Measurements from ENCODE around the gene PBX3.

Gene PBX3

DNA sequence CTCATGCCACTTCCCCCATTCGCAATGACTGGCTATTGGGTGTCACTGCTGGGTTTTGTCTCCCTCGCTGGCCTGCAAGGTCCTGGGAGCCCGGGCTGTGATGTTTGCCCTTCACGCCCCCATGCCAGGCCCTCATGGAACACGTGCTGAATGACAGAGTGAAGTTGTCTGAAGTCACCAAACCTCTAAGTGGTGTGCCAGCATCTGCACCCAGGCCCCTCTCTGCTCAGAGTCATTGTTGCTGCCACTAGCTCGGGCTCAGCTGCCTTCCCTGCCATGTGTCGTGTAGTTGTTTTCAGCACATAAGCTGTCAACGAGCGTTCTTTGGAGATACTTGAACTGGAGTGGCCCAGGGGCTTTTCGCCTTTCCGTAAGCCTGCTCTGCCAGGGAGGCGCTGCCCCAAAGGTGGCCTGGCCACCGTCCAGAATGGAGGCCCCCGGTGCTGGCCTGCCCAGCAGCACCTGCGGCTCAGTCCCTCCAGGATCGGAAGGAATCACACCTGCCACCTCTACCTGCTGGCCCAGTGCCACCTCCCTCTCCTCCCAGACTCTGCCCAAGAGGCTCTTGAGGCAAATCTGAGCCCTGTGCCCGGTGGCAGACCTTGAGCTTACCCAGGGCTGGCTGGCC is 250.1 kb downstream of the PBX3 start:
- whole genome bisulfite sequencing (ENCODE audit: extremely low coverage, insufficient coverage, low lambda C conversion rate), result no CpG with 5 or more reads among the region's 17 CpGs
- Histone ChIP-seq H2BK15ac (replicated peaks; ENCODE audit: low read depth) (no peak overlapping the region), H2BK120ac (ENCODE audit: low read depth, low read length) (no peak overlapping the region), H3K36me3 (ENCODE audit: control insufficient read depth, insufficient read depth, low read length) (no peaks in the 10 kb centered on the region), H4K8ac (ENCODE audit: low read depth, low read length) (no peak overlapping the region), H3K23ac (ENCODE audit: low read length) (no peak overlapping the region), H3K9ac (ENCODE audit: low read length) (no peak overlapping the region), H3K4me3 (ENCODE audit: low read length) (no peak overlapping the region), H3K79me1 (ENCODE audit: low read length) (no peaks in the 10 kb centered on the region), H3K4ac (ENCODE audit: low read depth, low read length) (no peak overlapping the region), H3K27me3 (ENCODE audit: insufficient read depth, low read length, poor library complexity) (no peaks in the 10 kb centered on the region), H2BK5ac (ENCODE audit: low read length) (no peak overlapping the region), H3K79me2 (ENCODE audit: control insufficient read depth, insufficient read depth, low read length) (no peaks in the 10 kb centered on the region), H3K27ac (ENCODE audit: low read depth, low read length) (no peak overlapping the region), H3K4me2 (ENCODE audit: low read length) (no peak overlapping the region), H3K4me1 (ENCODE audit: control insufficient read depth, low read depth, low read length) (no peaks in the 10 kb centered on the region), H2AK5ac (ENCODE audit: low read length) (no peak overlapping the region), H3K18ac (ENCODE audit: low read length) (no peak overlapping the region), H3K56ac (ENCODE audit: low read length) (no peak overlapping the region), H4K5ac (ENCODE audit: low read length) (no peak overlapping the region)
- no peak for DNase-seq

DNA sequence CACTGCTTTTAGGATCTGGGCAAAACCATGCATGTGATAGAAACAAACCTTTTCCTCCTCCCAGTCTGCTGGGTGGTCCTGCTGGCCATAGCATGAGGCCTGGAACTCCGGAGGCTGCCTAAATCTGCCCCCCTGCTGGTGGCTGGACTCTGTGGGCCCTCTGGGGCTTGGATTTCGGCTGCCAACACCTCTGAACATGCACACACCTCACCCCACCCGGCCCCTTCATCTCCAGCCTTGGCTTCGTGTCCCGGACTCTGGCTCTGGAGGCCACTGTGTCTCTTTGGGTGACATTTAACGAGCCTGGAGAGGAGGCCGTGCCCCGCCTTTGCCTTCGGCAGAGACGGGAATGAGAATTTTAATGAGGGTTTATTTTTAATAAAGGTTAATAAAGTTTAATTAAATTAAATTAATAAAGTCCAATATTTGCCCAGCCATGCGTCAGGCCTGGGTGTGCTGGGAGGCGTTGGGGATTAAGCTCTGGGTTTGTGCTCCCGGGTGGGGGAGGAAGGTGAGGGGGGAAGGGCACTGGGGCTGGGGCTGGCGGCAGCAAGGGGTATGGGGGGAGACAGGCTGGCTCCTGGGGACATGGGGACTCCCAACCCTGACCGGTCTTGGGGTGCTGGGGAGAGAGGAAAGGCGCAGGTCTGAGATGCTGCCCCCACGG is 251.8 kb downstream of the PBX3 start:
- no peak overlapping the region for H3K56ac ChIP-seq (ENCODE audit: low read length)
- no CpG with 5 or more reads among the region's 17 CpGs for WGBS (ENCODE audit: extremely low coverage, insufficient coverage, low lambda C conversion rate)
- H3K27ac ChIP-seq (ENCODE audit: low read depth, low read length), result no peak overlapping the region
- H3K4me3 ChIP-seq (ENCODE audit: low read length), result no peak overlapping the region
- H3K4me2 ChIP-seq (ENCODE audit: low read length), result no peak overlapping the region
- no peak overlapping the region for H2AK5ac ChIP-seq (ENCODE audit: low read length)
- H3K36me3 ChIP-seq (ENCODE audit: control insufficient read depth, insufficient read depth, low read length), result no peaks in the 10 kb centered on the region
- DNase-seq, result no peak
- no peaks in the 10 kb centered on the region for H3K79me2 ChIP-seq (ENCODE audit: control insufficient read depth, insufficient read depth, low read length)
- no peak overlapping the region for H3K18ac ChIP-seq (ENCODE audit: low read length)
- H2BK120ac ChIP-seq (ENCODE audit: low read depth, low read length), result no peak overlapping the region
- no peak overlapping the region for H4K5ac ChIP-seq (ENCODE audit: low read length)
- H3K9ac ChIP-seq (ENCODE audit: low read length), result no peak overlapping the region
- no peak overlapping the region for H2BK15ac ChIP-seq (replicated peaks; ENCODE audit: low read depth)
- no peak overlapping the region for H3K4ac ChIP-seq (ENCODE audit: low read depth, low read length)
- H3K79me1 ChIP-seq (ENCODE audit: low read length), result no peaks in the 10 kb centered on the region
- no peaks in the 10 kb centered on the region for H3K27me3 ChIP-seq (ENCODE audit: insufficient read depth, low read length, poor library complexity)
- H4K8ac ChIP-seq (ENCODE audit: low read depth, low read length), result no peak overlapping the region
- no peak overlapping the region for H2BK5ac ChIP-seq (ENCODE audit: low read length)
- no peak overlapping the region for H3K23ac ChIP-seq (ENCODE audit: low read length)
- H3K4me1 ChIP-seq (ENCODE audit: control insufficient read depth, low read depth, low read length), result no peaks in the 10 kb centered on the region

DNA sequence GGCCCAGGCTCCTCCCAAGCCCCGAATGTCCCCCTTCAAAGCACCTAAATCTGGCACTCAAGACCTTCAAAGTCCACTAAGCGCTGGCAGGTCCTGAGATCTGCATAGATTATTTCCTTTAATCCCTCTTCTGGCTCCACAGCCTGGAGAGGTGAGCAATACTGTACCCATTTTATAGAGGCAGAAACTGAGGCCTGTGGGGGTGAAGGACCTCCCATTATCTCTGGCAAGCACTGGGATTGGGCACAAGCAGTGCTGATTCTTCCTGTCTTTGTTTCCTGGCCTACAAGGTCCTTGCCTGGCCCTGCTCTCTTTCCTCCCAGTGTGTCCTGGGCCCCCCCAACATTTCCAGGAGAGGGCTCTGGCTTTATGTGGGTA is 252.3 kb downstream of the PBX3 start:
- no CpG with 5 or more reads among the region's 2 CpGs for WGBS (ENCODE audit: extremely low coverage, insufficient coverage, low lambda C conversion rate)
- Histone ChIP-seq H4K5ac (ENCODE audit: low read length) (no peak overlapping the region), H3K4ac (ENCODE audit: low read depth, low read length) (no peak overlapping the region), H3K4me2 (ENCODE audit: low read length) (no peak overlapping the region), H3K79me1 (ENCODE audit: low read length) (no peaks in the 10 kb centered on the region), H2BK5ac (ENCODE audit: low read length) (no peak overlapping the region), H3K9ac (ENCODE audit: low read length) (no peak overlapping the region), H3K4me1 (ENCODE audit: control insufficient read depth, low read depth, low read length) (no peaks in the 10 kb centered on the region), H3K27me3 (ENCODE audit: insufficient read depth, low read length, poor library complexity) (no peaks in the 10 kb centered on the region), H3K56ac (ENCODE audit: low read length) (no peak overlapping the region), H4K8ac (ENCODE audit: low read depth, low read length) (no peak overlapping the region), H3K79me2 (ENCODE audit: control insufficient read depth, insufficient read depth, low read length) (no peaks in the 10 kb centered on the region), H3K4me3 (ENCODE audit: low read length) (no peak overlapping the region), H2BK15ac (replicated peaks; ENCODE audit: low read depth) (no peak overlapping the region), H3K27ac (ENCODE audit: low read depth, low read length) (no peak overlapping the region), H3K23ac (ENCODE audit: low read length) (no peak overlapping the region), H2AK5ac (ENCODE audit: low read length) (no peak overlapping the region), H3K36me3 (ENCODE audit: control insufficient read depth, insufficient read depth, low read length) (no peaks in the 10 kb centered on the region), H3K18ac (ENCODE audit: low read length) (no peak overlapping the region), H2BK120ac (ENCODE audit: low read depth, low read length) (no peak overlapping the region)
- DNase-seq, result no peak

- H3K23ac ChIP-seq (ENCODE audit: low read length), result no peak overlapping the region
- H3K9ac ChIP-seq (ENCODE audit: low read length), result no peak overlapping the region
- no peak overlapping the region for H4K5ac ChIP-seq (ENCODE audit: low read length)
- H3K27ac ChIP-seq (ENCODE audit: low read depth, low read length), result no peak overlapping the region
- no peak overlapping the region for H2AK5ac ChIP-seq (ENCODE audit: low read length)
- H3K56ac ChIP-seq (ENCODE audit: low read length), result no peak overlapping the region
- H3K4me1 ChIP-seq (ENCODE audit: control insufficient read depth, low read depth, low read length), result no peaks in the 10 kb centered on the region
- no peak overlapping the region for H3K4me3 ChIP-seq (ENCODE audit: low read length)
- DNase-seq, result no peak
- WGBS (ENCODE audit: extremely low coverage, insufficient coverage, low lambda C conversion rate), result no CpG with 5 or more reads among the region's 6 CpGs
- H3K4me2 ChIP-seq (ENCODE audit: low read length), result no peak overlapping the region
- no peaks in the 10 kb centered on the region for H3K36me3 ChIP-seq (ENCODE audit: control insufficient read depth, insufficient read depth, low read length)
- H2BK120ac ChIP-seq (ENCODE audit: low read depth, low read length), result no peak overlapping the region
- H2BK15ac ChIP-seq (replicated peaks; ENCODE audit: low read depth), result no peak overlapping the region
- no peak overlapping the region for H2BK5ac ChIP-seq (ENCODE audit: low read length)
- H4K8ac ChIP-seq (ENCODE audit: low read depth, low read length), result no peak overlapping the region
- H3K4ac ChIP-seq (ENCODE audit: low read depth, low read length), result no peak overlapping the region
- no peaks in the 10 kb centered on the region for H3K79me1 ChIP-seq (ENCODE audit: low read length)
- H3K18ac ChIP-seq (ENCODE audit: low read length), result no peak overlapping the region
- H3K79me2 ChIP-seq (ENCODE audit: control insufficient read depth, insufficient read depth, low read length), result no peaks in the 10 kb centered on the region
- no peaks in the 10 kb centered on the region for H3K27me3 ChIP-seq (ENCODE audit: insufficient read depth, low read length, poor library complexity)
Measured at GRCh38 chr9:126000256-126000655, 253.1 kb downstream of the PBX3 start.

- Histone ChIP-seq H3K23ac (ENCODE audit: low read length) (no peak overlapping the region), H3K27ac (ENCODE audit: low read depth, low read length) (no peak overlapping the region), H3K4me3 (ENCODE audit: low read length) (no peak overlapping the region), H3K4me2 (ENCODE audit: low read length) (no peak overlapping the region), H3K56ac (ENCODE audit: low read length) (no peak overlapping the region), H2AK5ac (ENCODE audit: low read length) (no peak overlapping the region), H4K5ac (ENCODE audit: low read length) (no peak overlapping the region), H3K4ac (ENCODE audit: low read depth, low read length) (no peak overlapping the region), H2BK5ac (ENCODE audit: low read length) (no peak overlapping the region), H3K4me1 (ENCODE audit: control insufficient read depth, low read depth, low read length) (no peaks in the 10 kb centered on the region), H2BK120ac (ENCODE audit: low read depth, low read length) (no peak overlapping the region), H3K9ac (ENCODE audit: low read length) (no peak overlapping the region), H3K79me2 (ENCODE audit: control insufficient read depth, insufficient read depth, low read length) (no peaks in the 10 kb centered on the region), H3K36me3 (ENCODE audit: control insufficient read depth, insufficient read depth, low read length) (no peaks in the 10 kb centered on the region), H2BK15ac (replicated peaks; ENCODE audit: low read depth) (no peak overlapping the region), H3K18ac (ENCODE audit: low read length) (no peak overlapping the region), H3K27me3 (ENCODE audit: insufficient read depth, low read length, poor library complexity) (no peaks in the 10 kb centered on the region), H3K79me1 (ENCODE audit: low read length) (no peaks in the 10 kb centered on the region), H4K8ac (ENCODE audit: low read depth, low read length) (no peak overlapping the region)
- DNase-seq, result no peak
- no CpG with 5 or more reads among the region's 23 CpGs for WGBS (ENCODE audit: extremely low coverage, insufficient coverage, low lambda C conversion rate)
Measured at GRCh38 chr9:126000731-126001580, 253.8 kb downstream of the PBX3 start.
